ENCODE measurements around the gene TPSG1. TPM values are rescaled to one million over a fixed set of nuclear protein-coding genes. Genes with fewer than 3 reads are reported as not detected.

The TPSG1 gene
- total RNA-seq, 1 experiment from 2014 or later = not detected

DNA sequence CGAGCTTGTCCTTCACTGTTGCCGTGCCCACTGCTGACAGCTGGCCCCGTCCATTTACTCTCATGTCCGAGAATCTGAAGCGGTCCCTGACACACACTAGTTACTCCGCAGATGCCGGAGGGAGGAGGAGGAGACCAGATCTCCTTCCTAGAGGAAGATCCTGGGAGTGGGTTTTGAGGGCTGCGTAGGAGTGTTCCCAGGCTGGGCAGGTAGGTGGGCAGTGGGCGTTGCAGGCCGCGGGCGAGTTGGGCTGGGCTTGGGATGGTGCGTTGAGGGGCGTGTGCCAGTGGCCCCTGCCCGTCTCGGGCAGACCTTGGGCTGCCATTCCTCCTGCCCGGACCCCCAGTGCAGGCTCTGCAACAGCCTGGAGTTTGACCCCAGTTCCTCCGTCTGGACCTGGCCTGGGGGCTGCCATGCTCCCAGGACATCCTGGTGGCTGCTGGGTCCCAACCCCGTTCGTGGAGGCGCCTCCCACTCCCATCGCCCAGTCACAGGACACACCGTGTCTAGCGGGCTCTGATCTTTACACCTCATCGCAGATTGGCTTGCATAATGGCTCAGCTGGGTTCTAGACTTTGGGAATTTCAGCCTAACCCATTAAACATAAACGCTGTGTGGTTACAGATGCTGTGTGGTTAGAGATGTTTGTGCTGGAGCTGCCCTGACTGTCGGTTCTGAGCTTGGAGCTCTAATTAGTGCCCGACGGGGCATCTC is 49.3 kb downstream of the TPSG1 start:
- intact Hi-C loops (cut with micrococcal nuclease; ENCODE audit: unreplicated experiment) = no loop called here
- CTCF ChIA-PET = no interaction called here
- POLR2A ChIA-PET (ENCODE audit: low non-redundant PET) = no interaction called here
- DNase-seq (ENCODE audit: low spot score) = no peak
- Histone ChIP-seq H3K27ac (ENCODE audit: low read depth, low read length, poor library complexity, severe bottlenecking) (no peak overlapping the region), H3K4me3 (ENCODE audit: low read depth, low read length, poor library complexity, severe bottlenecking) (no peak overlapping the region), H3K36me3 (ENCODE audit: insufficient read depth, low read length, poor library complexity, severe bottlenecking) (no peaks in the 10 kb centered on the region), H3K9me3 (ENCODE audit: low read depth, low read length, poor library complexity, severe bottlenecking) (no peaks in the 10 kb centered on the region), H3K4me1 (ENCODE audit: insufficient read depth, low read length, poor library complexity, severe bottlenecking) (peaks cover 27% of the 10 kb centered on the region), H3K27me3 (replicated peaks; ENCODE audit: insufficient read depth, low read depth, low read length, poor library complexity) (no peaks in the 10 kb centered on the region)
- no peak for TF ChIP-seq EZH2 (IDR thresholded peaks at IDR 0.05; ENCODE audit: borderline replicate concordance, low read depth, low read length, poor library complexity, severe bottlenecking)
- TF ChIP-seq, protein P1, sequence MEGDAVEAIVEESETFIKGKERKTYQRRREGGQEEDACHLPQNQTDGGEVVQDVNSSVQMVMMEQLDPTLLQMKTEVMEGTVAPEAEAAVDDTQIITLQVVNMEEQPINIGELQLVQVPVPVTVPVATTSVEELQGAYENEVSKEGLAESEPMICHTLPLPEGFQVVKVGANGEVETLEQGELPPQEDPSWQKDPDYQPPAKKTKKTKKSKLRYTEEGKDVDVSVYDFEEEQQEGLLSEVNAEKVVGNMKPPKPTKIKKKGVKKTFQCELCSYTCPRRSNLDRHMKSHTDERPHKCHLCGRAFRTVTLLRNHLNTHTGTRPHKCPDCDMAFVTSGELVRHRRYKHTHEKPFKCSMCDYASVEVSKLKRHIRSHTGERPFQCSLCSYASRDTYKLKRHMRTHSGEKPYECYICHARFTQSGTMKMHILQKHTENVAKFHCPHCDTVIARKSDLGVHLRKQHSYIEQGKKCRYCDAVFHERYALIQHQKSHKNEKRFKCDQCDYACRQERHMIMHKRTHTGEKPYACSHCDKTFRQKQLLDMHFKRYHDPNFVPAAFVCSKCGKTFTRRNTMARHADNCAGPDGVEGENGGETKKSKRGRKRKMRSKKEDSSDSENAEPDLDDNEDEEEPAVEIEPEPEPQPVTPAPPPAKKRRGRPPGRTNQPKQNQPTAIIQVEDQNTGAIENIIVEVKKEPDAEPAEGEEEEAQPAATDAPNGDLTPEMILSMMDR (conservative IDR thresholded peaks at IDR 0.05; ENCODE audit: low read depth, low read length) = no peak
- no TSS peak for BruUV-seq (replicated peaks)

DNA sequence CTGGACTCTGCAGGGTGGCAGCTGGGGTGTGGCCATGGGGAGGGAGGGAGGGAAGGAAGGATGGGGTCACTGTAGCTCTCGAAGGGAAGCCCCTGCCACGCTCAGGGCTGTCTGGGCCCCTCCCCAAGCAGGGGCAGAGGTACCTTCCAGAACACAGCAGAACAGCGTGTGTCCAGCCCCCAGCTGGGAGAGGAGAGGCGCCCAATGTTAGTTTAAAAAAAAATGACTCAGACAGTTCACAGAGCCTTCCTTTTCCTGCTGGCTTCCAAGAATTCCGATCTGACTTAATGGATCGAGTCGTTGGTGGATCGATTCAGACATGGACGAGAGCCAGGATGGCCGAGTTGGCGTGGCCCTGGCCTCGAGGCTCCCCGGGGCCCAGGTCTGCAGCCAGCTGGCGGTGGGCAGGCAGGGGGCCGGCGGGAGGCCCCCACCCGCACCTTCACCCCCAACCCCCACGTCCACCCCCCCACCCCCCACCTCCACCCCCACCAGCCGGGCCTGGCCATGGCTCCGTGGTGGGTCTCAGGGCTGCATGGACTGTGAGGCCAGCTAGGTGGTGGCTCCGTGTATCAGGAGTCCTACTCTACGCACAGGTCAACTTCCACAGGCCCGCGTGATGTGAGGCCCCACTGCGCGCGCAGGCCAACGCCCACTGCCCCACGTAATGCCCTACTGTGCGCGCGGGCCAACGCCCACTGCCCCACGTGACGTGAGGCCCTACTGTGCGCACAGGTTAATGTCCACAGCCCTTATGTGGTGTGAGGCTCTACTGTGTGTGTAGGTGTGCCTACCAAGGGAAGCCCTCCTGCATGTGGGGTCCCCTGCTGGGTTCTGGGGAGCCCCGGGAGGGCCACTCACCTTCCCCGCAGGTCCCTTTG is 50.4 kb downstream of the TPSG1 start:
- Histone ChIP-seq H3K27me3 (replicated peaks; ENCODE audit: insufficient read depth, low read depth, low read length, poor library complexity) (no peaks in the 10 kb centered on the region), H3K4me1 (ENCODE audit: insufficient read depth, low read length, poor library complexity, severe bottlenecking) (peaks cover 34% of the 10 kb centered on the region), H3K9me3 (ENCODE audit: low read depth, low read length, poor library complexity, severe bottlenecking) (no peaks in the 10 kb centered on the region), H3K4me3 (ENCODE audit: low read depth, low read length, poor library complexity, severe bottlenecking) (no peak overlapping the region), H3K27ac (ENCODE audit: low read depth, low read length, poor library complexity, severe bottlenecking) (no peak overlapping the region), H3K36me3 (ENCODE audit: insufficient read depth, low read length, poor library complexity, severe bottlenecking) (no peaks in the 10 kb centered on the region)
- POLR2A ChIA-PET (ENCODE audit: low non-redundant PET) = no interaction called here
- TF ChIP-seq, protein P1 (conservative IDR thresholded peaks at IDR 0.05; ENCODE audit: low read depth, low read length) = no peak
- TF ChIP-seq EZH2 (IDR thresholded peaks at IDR 0.05; ENCODE audit: borderline replicate concordance, low read depth, low read length, poor library complexity, severe bottlenecking) = no peak
- no TSS peak for BruUV-seq (replicated peaks)
- DNase-seq (ENCODE audit: low spot score) = peak; percentile 70
- CTCF ChIA-PET = no interaction called here
- intact Hi-C loops (cut with micrococcal nuclease; ENCODE audit: unreplicated experiment) = no loop called here

DNA sequence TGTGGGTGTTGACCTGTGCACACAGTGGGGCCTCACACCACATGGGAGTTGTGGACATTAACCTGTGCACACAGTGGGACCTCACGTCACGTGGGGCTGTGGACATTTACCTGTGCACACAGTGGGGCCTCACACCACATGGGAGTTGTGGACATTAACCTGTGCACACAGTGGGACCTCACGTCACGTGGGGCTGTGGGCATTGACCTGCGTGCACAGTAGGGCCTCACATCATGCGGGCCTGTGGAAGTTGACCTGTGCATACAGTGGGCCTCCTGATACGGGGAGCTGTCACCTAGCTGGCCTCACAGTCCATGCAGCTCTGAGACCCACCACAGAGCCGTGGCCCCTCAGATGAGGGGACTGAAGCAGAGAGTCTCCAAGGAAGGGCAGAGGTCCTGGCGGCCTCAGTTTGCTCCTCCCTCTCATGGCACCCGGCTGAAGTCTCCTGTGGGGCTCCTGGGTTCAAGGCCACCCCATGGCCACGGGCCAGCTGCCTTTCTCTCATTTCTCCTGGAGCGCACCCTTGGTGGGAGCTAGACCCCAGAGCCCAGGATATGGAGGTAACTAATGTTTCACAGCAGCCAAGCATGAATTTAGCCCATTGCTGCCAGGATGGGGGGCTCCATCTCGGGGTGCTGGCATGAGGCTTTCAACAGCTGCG is 51.1 kb downstream of the TPSG1 start:
- TF ChIP-seq, protein P1 (conservative IDR thresholded peaks at IDR 0.05; ENCODE audit: low read depth, low read length) = no peak
- no peak for TF ChIP-seq EZH2 (IDR thresholded peaks at IDR 0.05; ENCODE audit: borderline replicate concordance, low read depth, low read length, poor library complexity, severe bottlenecking)
- Histone ChIP-seq H3K9me3 (ENCODE audit: low read depth, low read length, poor library complexity, severe bottlenecking) (no peaks in the 10 kb centered on the region), H3K4me3 (ENCODE audit: low read depth, low read length, poor library complexity, severe bottlenecking) (no peak overlapping the region), H3K36me3 (ENCODE audit: insufficient read depth, low read length, poor library complexity, severe bottlenecking) (no peaks in the 10 kb centered on the region), H3K27me3 (replicated peaks; ENCODE audit: insufficient read depth, low read depth, low read length, poor library complexity) (no peaks in the 10 kb centered on the region), H3K27ac (ENCODE audit: low read depth, low read length, poor library complexity, severe bottlenecking) (no peak overlapping the region), H3K4me1 (ENCODE audit: insufficient read depth, low read length, poor library complexity, severe bottlenecking) (peaks cover 37% of the 10 kb centered on the region)
- DNase-seq (ENCODE audit: low spot score) = no peak
- POLR2A ChIA-PET (ENCODE audit: low non-redundant PET) = no interaction called here
- intact Hi-C loops (cut with micrococcal nuclease; ENCODE audit: unreplicated experiment) = no loop called here
- no TSS peak for BruUV-seq (replicated peaks)
- CTCF ChIA-PET = no interaction called here

Data from A673 (cell line).